Fibroblast of peridontal ligament (primary cell): Measurements from ENCODE around the gene ARL4C.

Source experiments
- DNase-seq: peaks from one replicate; pipeline ENCODE4 v3.0.0-alpha.2; 2010; ENCODE audit errors: extremely low read depth

ARL4C gene

DNA sequence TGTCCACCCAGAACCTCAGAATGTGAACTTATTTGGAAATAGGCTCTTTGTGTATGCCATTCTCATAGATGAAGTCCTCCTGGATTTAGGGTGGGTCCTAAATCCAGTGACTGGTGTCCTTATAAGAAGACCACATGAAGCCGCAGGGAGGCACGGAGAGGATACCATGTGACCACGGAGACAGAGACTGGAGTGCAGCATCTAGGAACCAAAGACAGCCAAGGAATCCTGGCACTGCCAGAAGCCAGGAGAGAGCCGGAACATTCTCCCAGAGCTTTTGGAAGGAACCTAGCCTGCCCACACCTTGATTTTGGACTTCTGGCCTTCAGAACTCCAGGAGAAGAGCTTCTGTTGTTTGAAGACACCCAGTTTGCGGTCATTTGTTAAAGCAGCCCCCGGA, 49.7 kb downstream of the ARL4C start:
- no peak for DNase-seq

DNA sequence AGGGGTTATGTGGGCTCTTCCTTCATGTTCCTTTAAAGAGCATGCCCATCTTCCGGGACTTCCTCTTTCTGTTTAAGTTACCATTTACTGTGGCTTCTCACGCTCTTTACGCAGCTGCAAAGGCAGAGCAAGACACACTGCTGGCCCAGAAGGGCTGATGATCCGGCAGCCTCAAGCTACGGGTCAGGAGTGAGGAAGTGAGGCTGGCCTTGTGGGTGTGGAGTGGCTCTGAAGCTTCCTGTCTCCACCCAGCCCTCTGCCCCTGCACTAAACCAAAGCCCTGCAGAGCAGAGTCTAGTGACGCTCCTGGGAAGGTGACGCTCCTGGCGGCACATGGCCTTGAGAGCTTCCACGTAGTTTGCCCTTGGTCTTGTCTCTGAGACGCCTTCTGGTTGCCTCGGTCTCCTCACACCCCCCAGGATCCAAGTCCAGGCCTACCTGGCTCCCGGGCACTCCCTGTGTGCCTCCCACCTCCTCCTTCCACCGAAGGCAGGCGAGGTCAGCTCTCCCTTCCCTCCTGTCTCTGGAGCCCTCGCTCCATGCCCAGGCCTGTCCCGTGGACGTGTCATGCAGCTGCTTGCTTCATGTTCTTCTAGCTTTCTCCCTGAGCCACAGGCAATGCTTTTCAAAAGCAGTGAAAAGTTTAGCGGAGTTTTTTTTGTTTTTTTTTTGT, 50.3 kb downstream of the ARL4C start:
- no peak for DNase-seq

DNA sequence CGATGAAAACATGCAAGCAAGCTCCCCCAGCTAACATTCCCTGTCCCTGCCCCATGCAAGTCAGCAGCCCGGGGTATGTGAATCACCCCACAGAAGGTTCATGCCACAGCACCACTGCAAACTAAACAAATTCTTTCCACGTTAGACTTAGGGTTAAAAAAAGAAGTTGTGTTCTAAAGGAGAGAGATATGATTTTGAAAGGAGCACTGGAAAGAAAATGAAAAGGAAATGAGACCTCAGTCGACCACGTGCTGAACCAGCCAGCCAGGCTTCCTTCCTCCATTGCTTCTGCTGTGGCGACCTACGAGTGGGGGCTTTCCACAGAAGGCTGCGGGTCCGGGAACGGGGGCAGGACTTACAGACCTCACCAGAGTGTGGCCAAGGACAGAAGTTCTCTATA, 52.0 kb downstream of the ARL4C start:
- DNase-seq: peak; percentile 96

GRCh38 chr2:234444242-234444730, 52.6 kb downstream of the ARL4C start:
- DNase-seq: peak; percentile 43
